C1 segment of cervical spinal cord (tissue), 14 donors: ENCODE results near the gene ACACB.
A peak's percentile ranks its signal among the peaks of the same experiment; 100 is the strongest.
"Not testable (repeated sequence)": the region's sequence is repeated elsewhere in the genome, so short reads cannot be mapped to it uniquely, and the experiment has no call there.

Source experiments
- DNase-seq, 14 donors: peaks; one replicate each; lab custom pipeline; 2025; lab: John Stamatoyannopoulos, UW

Gene ACACB

GRCh38 chr12:109172787-109173186, 56.4 kb downstream of the ACACB start:
- DNase-seq, result not testable (repeated sequence)

- DNase-seq, result no peak
These were observed 57.3 kb downstream of the ACACB start for GRCh38 chr12:109173443-109174240.

GRCh38 chr12:109174468-109174867, 58.1 kb downstream of the ACACB start:
- no peak for DNase-seq

- DNase-seq, result no peak
These were observed 62.1 kb downstream of the ACACB start for GRCh38 chr12:109178532-109178931.

- DNase-seq, result no peak
These were observed 63.5 kb downstream of the ACACB start for GRCh38 chr12:109179927-109180326.

- DNase-seq, result peak in 3 of 14 donors; percentile 4 to 25 (median 5)
These were observed 65.9 kb downstream of the ACACB start for GRCh38 chr12:109182041-109182839.

GRCh38 chr12:109185441-109185840, 69.1 kb downstream of the ACACB start:
- DNase-seq, result no peak

GRCh38 chr12:109186993-109187653, 70.7 kb downstream of the ACACB start:
- DNase-seq, result no peak

- no peak for DNase-seq
These were observed 71.8 kb downstream of the ACACB start for GRCh38 chr12:109188108-109188712.

GRCh38 chr12:109189291-109189690, 72.9 kb downstream of the ACACB start:
- DNase-seq, result no peak

- no peak for DNase-seq
These were observed 75.3 kb downstream of the ACACB start for GRCh38 chr12:109191621-109192250.

- DNase-seq, result no peak
These were observed 76.0 kb downstream of the ACACB start for GRCh38 chr12:109192358-109192757.

- DNase-seq, result no peak
These were observed 77.5 kb downstream of the ACACB start for GRCh38 chr12:109193896-109194295.

- no peak for DNase-seq
These were observed 79.9 kb downstream of the ACACB start for GRCh38 chr12:109196332-109196731.

- DNase-seq, result no peak
These were observed 80.9 kb downstream of the ACACB start for GRCh38 chr12:109197327-109197726.

GRCh38 chr12:109199324-109199723, 82.9 kb downstream of the ACACB start:
- DNase-seq, result no peak

GRCh38 chr12:109200825-109201495, 84.6 kb downstream of the ACACB start:
- DNase-seq, result no peak

- DNase-seq, result no peak
These were observed 85.1 kb downstream of the ACACB start for GRCh38 chr12:109201496-109201885.

GRCh38 chr12:109202770-109203169, 86.4 kb downstream of the ACACB start:
- DNase-seq, result no peak

- DNase-seq, result no peak
These were observed 87.1 kb downstream of the ACACB start for GRCh38 chr12:109203480-109203879.

- no peak for DNase-seq
These were observed 92.7 kb downstream of the ACACB start for GRCh38 chr12:109209082-109209481.
